OCI-LY7 (cell line): ENCODE data around the gene PLA2G4A. TPM values are rescaled to one million over a fixed set of nuclear protein-coding genes. Genes with fewer than 3 reads are reported as not detected.

ENCODE experiments used
- BruUV-seq: library from RNA; stranded (reverse); fragments of 400-500 nt; replicated peaks from 2 replicates; lab custom pipeline; 2021; lab: Mats Ljungman, UMichigan
- CTCF ChIA-PET: fragments of 300-600 bp; sonication (Branson Sonifier 250); formaldehyde crosslinking; loops from one replicate; lab custom pipeline; 2022; ENCODE audit warnings: antibody characterized with exemption; ENCODE audit not compliant: unreplicated experiment; lab: Charles Lee
- POLR2A ChIA-PET: fragments of 300-600 bp; sonication (Branson Sonifier 250); formaldehyde crosslinking; loops from one replicate; lab custom pipeline; 2022; ENCODE audit warnings: antibody characterized with exemption; lab: Charles Lee
- DNase-seq: peaks from one replicate; pipeline ENCODE4 v3.0.0-alpha.2; 2015; ENCODE audit warnings: low spot score
- H2AFZ ChIP-seq: fragments of 200-600 bp; sonication (generic), shearing (Covaris generic); 2 replicates; pipeline ENCODE4 v1.6.1; 2014; ENCODE audit warnings: mild to moderate bottlenecking, antibody characterized with exemption, low read length, moderate library complexity
- H3K27ac ChIP-seq: fragments of 200-600 bp; sonication (generic); 2 replicates; pipeline ENCODE4 v1.5.1; 2014; ENCODE audit warnings: mixed run types, low read depth, mild to moderate bottlenecking, moderate library complexity, low read length, inconsistent platforms; ENCODE audit not compliant: poor library complexity, severe bottlenecking
- H3K36me3 ChIP-seq: fragments of 200-600 bp; sonication (generic); 2 replicates; pipeline ENCODE4 v1.6.1; 2014; ENCODE audit warnings: mild to moderate bottlenecking, antibody characterized with exemption, low read length, moderate library complexity, mixed read lengths; ENCODE audit not compliant: insufficient read depth
- H3K4me1 ChIP-seq: fragments of 200-600 bp; sonication (generic); 2 replicates; pipeline ENCODE4 v1.5.1; 2014; ENCODE audit warnings: mild to moderate bottlenecking, low read length; ENCODE audit not compliant: insufficient read depth, poor library complexity, severe bottlenecking
- H3K4me2 ChIP-seq: fragments of 200-600 bp; sonication (generic); 2 replicates; pipeline ENCODE4 v1.6.1; 2014; ENCODE audit warnings: mild to moderate bottlenecking, low read length
- H3K4me3 ChIP-seq: fragments of 200-600 bp; sonication (generic); 2 replicates; pipeline ENCODE4 v1.5.1; 2014; ENCODE audit warnings: mild to moderate bottlenecking, low read depth, low read length; ENCODE audit not compliant: poor library complexity, severe bottlenecking
- H3K79me2 ChIP-seq: fragments of 200-600 bp; sonication (generic); 2 replicates; pipeline ENCODE4 v1.6.1; 2016; ENCODE audit warnings: low read depth, mild to moderate bottlenecking, low read length, moderate library complexity, mixed read lengths; ENCODE audit not compliant: insufficient read depth
- H3K9me2 ChIP-seq: fragments of 200-600 bp; sonication (generic); 2 replicates; pipeline ENCODE4 v1.6.1; 2016; ENCODE audit warnings: mild to moderate bottlenecking, low read length, mixed read lengths; ENCODE audit not compliant: insufficient read depth
- H3K9me3 ChIP-seq: fragments of 200-600 bp; sonication (generic); 2 replicates; pipeline ENCODE4 v1.6.1; 2014; ENCODE audit warnings: mild to moderate bottlenecking, mixed run types, low read length, mixed read lengths
- H4K20me1 ChIP-seq: fragments of 200-600 bp; sonication (generic); 2 replicates; pipeline ENCODE4 v1.6.1; 2014; ENCODE audit warnings: mild to moderate bottlenecking, antibody characterized with exemption, low read length, moderate library complexity, mixed read lengths; ENCODE audit not compliant: insufficient read depth
- EZH2phosphoT487 ChIP-seq: fragments of 200-600 bp; sonication (generic); IDR thresholded peaks from 2 replicates; pipeline ENCODE4 v1.6.1; 2018; ENCODE audit warnings: low read depth, borderline replicate concordance, mild to moderate bottlenecking, mixed run types, antibody characterized with exemption, low read length, moderate library complexity, mixed read lengths
- intact Hi-C: fragments of 100-400 bp; cut with micrococcal nuclease; formaldehyde crosslinking; loops from one replicate; pipeline ENCODE4 v1.10.0; 2022; ENCODE audit not compliant: unreplicated experiment
- total RNA-seq, 2 experiments: library from RNA; depleted of rRNA in 1 of 2; stranded (reverse); fragments of >200 nt in 1 of 2; shearing (Covaris generic) in 1 of 2; gene quantifications; 2 replicates each; pipeline ENCODE4 v1.2.3, GENCODE V29; 2014 to 2022
- TF ChIP-seq, protein P1 (sequence below): fragments of 200-600 bp; sonication (generic); conservative IDR thresholded peaks from 2 replicates; pipeline ENCODE4 v1.5.1; 2014; ENCODE audit warnings: mild to moderate bottlenecking, antibody characterized with exemption, low read length, moderate library complexity, mixed read lengths

PLA2G4A gene
- total RNA-seq, 2 experiments from 2014 or later = not detected

DNA sequence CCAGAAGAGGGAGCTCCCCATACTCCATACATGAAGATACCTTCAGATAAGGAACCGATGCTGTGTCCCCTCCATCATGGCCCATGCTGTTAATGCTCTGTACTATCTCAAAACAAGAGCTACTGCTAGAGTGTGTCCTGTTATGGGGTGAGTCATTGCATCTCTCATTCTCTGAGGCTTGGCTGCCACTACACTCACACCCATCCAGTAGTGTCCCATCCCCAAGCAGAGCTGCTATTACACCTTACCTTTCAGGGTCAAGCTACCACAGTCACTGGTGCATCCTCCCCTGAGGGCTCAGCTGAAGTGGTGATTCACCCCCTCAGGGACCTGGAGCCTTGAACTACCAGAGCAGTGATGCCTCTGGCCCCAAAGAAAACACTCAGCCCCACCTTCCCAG lies 198.5 kb downstream of the PLA2G4A start:
- no peaks in the 10 kb centered on the region for H3K9me3 ChIP-seq
- ChIA-PET POLR2A (interaction anchor here (0.9 kb wide), 1 partner anchor 15 kb away, joined by 3 read pairs; no protein-coding TSS in a partner anchor), CTCF (no interaction called here)
- H3K36me3 ChIP-seq = no peaks in the 10 kb centered on the region
- no peaks in the 10 kb centered on the region for H3K4me1 ChIP-seq
- no peaks in the 10 kb centered on the region for H3K79me2 ChIP-seq
- H3K9me2 ChIP-seq = no peaks in the 10 kb centered on the region
- no peak overlapping the region for H2AFZ ChIP-seq
- BruUV-seq = no TSS peak
- intact Hi-C loops = no loop called here
- no peaks in the 10 kb centered on the region for H4K20me1 ChIP-seq
- no peak overlapping the region for H3K27ac ChIP-seq
- no peak overlapping the region for H3K4me3 ChIP-seq
- TF ChIP-seq, protein P1, sequence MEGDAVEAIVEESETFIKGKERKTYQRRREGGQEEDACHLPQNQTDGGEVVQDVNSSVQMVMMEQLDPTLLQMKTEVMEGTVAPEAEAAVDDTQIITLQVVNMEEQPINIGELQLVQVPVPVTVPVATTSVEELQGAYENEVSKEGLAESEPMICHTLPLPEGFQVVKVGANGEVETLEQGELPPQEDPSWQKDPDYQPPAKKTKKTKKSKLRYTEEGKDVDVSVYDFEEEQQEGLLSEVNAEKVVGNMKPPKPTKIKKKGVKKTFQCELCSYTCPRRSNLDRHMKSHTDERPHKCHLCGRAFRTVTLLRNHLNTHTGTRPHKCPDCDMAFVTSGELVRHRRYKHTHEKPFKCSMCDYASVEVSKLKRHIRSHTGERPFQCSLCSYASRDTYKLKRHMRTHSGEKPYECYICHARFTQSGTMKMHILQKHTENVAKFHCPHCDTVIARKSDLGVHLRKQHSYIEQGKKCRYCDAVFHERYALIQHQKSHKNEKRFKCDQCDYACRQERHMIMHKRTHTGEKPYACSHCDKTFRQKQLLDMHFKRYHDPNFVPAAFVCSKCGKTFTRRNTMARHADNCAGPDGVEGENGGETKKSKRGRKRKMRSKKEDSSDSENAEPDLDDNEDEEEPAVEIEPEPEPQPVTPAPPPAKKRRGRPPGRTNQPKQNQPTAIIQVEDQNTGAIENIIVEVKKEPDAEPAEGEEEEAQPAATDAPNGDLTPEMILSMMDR = no peak
- no peak for TF ChIP-seq EZH2phosphoT487
- no peak for DNase-seq
- H3K4me2 ChIP-seq = no peak overlapping the region

GRCh38 chr1:187032316-187032981 lies 203.7 kb downstream of the PLA2G4A start:
- no peak for TF ChIP-seq EZH2phosphoT487
- TF ChIP-seq, protein P1 = no peak
- Histone ChIP-seq H3K9me2 (no peaks in the 10 kb centered on the region), H3K4me3 (no peak overlapping the region), H3K4me1 (no peaks in the 10 kb centered on the region), H3K4me2 (no peak overlapping the region), H2AFZ (no peak overlapping the region), H3K27ac (no peak overlapping the region), H3K9me3 (no peaks in the 10 kb centered on the region), H4K20me1 (no peaks in the 10 kb centered on the region), H3K79me2 (no peaks in the 10 kb centered on the region), H3K36me3 (no peaks in the 10 kb centered on the region)
- BruUV-seq = no TSS peak
- ChIA-PET CTCF (no interaction called here), POLR2A (no interaction called here)
- intact Hi-C loops = no loop called here
- no peak for DNase-seq

- H3K4me3 ChIP-seq = no peak overlapping the region
- H3K4me1 ChIP-seq = no peaks in the 10 kb centered on the region
- H3K9me3 ChIP-seq = no peaks in the 10 kb centered on the region
- no peaks in the 10 kb centered on the region for H3K79me2 ChIP-seq
- no peak for DNase-seq
- H4K20me1 ChIP-seq = no peaks in the 10 kb centered on the region
- H3K36me3 ChIP-seq = no peaks in the 10 kb centered on the region
- H2AFZ ChIP-seq = no peak overlapping the region
- H3K27ac ChIP-seq = no peak overlapping the region
- BruUV-seq = no TSS peak
- ChIA-PET POLR2A (interaction anchor here (0.5 kb wide), 1 partner anchor 18 kb away, joined by 3 read pairs; no protein-coding TSS in a partner anchor), CTCF (no interaction called here)
- TF ChIP-seq, protein P1 = no peak
- TF ChIP-seq EZH2phosphoT487 = no peak
- no peaks in the 10 kb centered on the region for H3K9me2 ChIP-seq
- no peak overlapping the region for H3K4me2 ChIP-seq
- intact Hi-C loops = no loop called here
These were observed 204.4 kb downstream of the PLA2G4A start for GRCh38 chr1:187032982-187033692.
